MCF 10A (cell line): Measurements from ENCODE around the gene SORCS1. TPM values are rescaled to one million over a fixed set of nuclear protein-coding genes. Genes with fewer than 3 reads are reported as not detected.

Source experiments
- BruUV-seq: library from RNA; stranded (reverse); fragments of 400-500 nt; replicated peaks from 2 replicates; lab custom pipeline; 2021; lab: Mats Ljungman, UMichigan
- CTCF ChIA-PET: fragments of 300-600 bp; sonication (Branson Sonifier 250); formaldehyde crosslinking; extraction: SDS; loops from one replicate; lab custom pipeline; 2021; ENCODE audit warnings: antibody characterized with exemption, inconsistent platforms; lab: Yijun Ruan, JAX
- POLR2A ChIA-PET: fragments of 300-600, 350-650 bp; sonication (Branson Sonifier 250); formaldehyde crosslinking; extraction: SDS; loops from one replicate; lab custom pipeline; 2020; ENCODE audit warnings: antibody characterized with exemption, inconsistent platforms; lab: Yijun Ruan, JAX
- DNase-seq: peaks from one replicate; pipeline ENCODE4 v3.0.0-alpha.2; 2018; ENCODE audit not compliant: unreplicated experiment
- H3K27ac Mint-ChIP-seq: one replicate; pipeline ENCODE4 v1.8.0; 2022; ENCODE audit warnings: mild to moderate bottlenecking, low read depth, mixed read lengths; ENCODE audit not compliant: unreplicated experiment
- H3K27me3 Mint-ChIP-seq: one replicate; pipeline ENCODE4 v1.8.0; 2022; ENCODE audit warnings: mixed read lengths; ENCODE audit not compliant: insufficient read depth, unreplicated experiment
- H3K36me3 Mint-ChIP-seq: one replicate; pipeline ENCODE4 v1.8.0; 2022; ENCODE audit warnings: mild to moderate bottlenecking, moderate library complexity, mixed read lengths; ENCODE audit not compliant: insufficient read depth, unreplicated experiment
- H3K4me1 Mint-ChIP-seq: one replicate; pipeline ENCODE4 v1.8.0; 2022; ENCODE audit warnings: mixed read lengths; ENCODE audit not compliant: insufficient read depth, unreplicated experiment
- H3K4me3 Mint-ChIP-seq: one replicate; pipeline ENCODE4 v1.8.0; 2022; ENCODE audit warnings: mild to moderate bottlenecking, moderate library complexity, mixed read lengths; ENCODE audit not compliant: unreplicated experiment
- H3K9me3 Mint-ChIP-seq: one replicate; pipeline ENCODE4 v1.8.0; 2022; ENCODE audit warnings: mixed read lengths; ENCODE audit not compliant: unreplicated experiment
- CTCF ChIP-seq: fragments of 200-600 bp; IDR thresholded peaks from one replicate; pipeline ENCODE4 v1.8.0; 2022; ENCODE audit warnings: antibody characterized with exemption, mild to moderate bottlenecking; ENCODE audit not compliant: unreplicated experiment
- intact Hi-C: fragments of 100-400 bp; cut with micrococcal nuclease; formaldehyde crosslinking; loops from 2 replicates; pipeline ENCODE4 v1.14.1; 2022
- total RNA-seq: library from RNA; stranded (reverse); gene quantifications from 2 replicates; pipeline ENCODE4 v1.2.3, GENCODE V29; 2022

The SORCS1 gene
- total RNA-seq, 1 experiment from 2014 or later, result 0.54 TPM

- no peaks in the 10 kb centered on the region for H3K9me3 Mint-ChIP-seq
- no peaks in the 10 kb centered on the region for H3K27me3 Mint-ChIP-seq
- TF ChIP-seq CTCF, result no peak
- H3K4me1 Mint-ChIP-seq, result no peaks in the 10 kb centered on the region
- H3K27ac Mint-ChIP-seq, result no peak overlapping the region
- H3K4me3 Mint-ChIP-seq, result no peak overlapping the region
- intact Hi-C loops, result no loop called here
- no peaks in the 10 kb centered on the region for H3K36me3 Mint-ChIP-seq
- no peak for DNase-seq
- ChIA-PET CTCF (interaction anchor here (0.5 to 0.7 kb wide), 2 partner anchors 24 to 46 kb away, joined by 3 read pairs; no protein-coding TSS in a partner anchor), POLR2A (no interaction called here)
- no TSS peak for BruUV-seq
Observed at GRCh38 chr10:107139237-107139636, 25.3 kb downstream of the SORCS1 start.

GRCh38 chr10:107133656-107134055, 30.9 kb downstream of the SORCS1 start:
- intact Hi-C loops, result no loop called here
- Mint-ChIP-seq H3K27ac (no peak overlapping the region), H3K27me3 (no peaks in the 10 kb centered on the region), H3K4me3 (no peak overlapping the region), H3K9me3 (no peaks in the 10 kb centered on the region), H3K4me1 (no peaks in the 10 kb centered on the region), H3K36me3 (no peaks in the 10 kb centered on the region)
- TF ChIP-seq CTCF, result no peak
- no TSS peak for BruUV-seq
- ChIA-PET CTCF (no interaction called here), POLR2A (no interaction called here)
- DNase-seq, result no peak

- ChIA-PET POLR2A (no interaction called here), CTCF (no interaction called here)
- Mint-ChIP-seq H3K27ac (no peak overlapping the region), H3K4me1 (peaks cover 4% of the 10 kb centered on the region), H3K36me3 (no peaks in the 10 kb centered on the region), H3K4me3 (no peak overlapping the region), H3K9me3 (no peaks in the 10 kb centered on the region), H3K27me3 (no peaks in the 10 kb centered on the region)
- TF ChIP-seq CTCF, result no peak
- no TSS peak for BruUV-seq
- intact Hi-C loops, result no loop called here
- DNase-seq, result no peak
Observed at GRCh38 chr10:107129000-107129399, 35.5 kb downstream of the SORCS1 start.

GRCh38 chr10:107126512-107127065, 37.9 kb downstream of the SORCS1 start:
- Mint-ChIP-seq H3K36me3 (no peaks in the 10 kb centered on the region), H3K4me1 (peaks cover 4% of the 10 kb centered on the region), H3K9me3 (no peaks in the 10 kb centered on the region), H3K4me3 (no peak overlapping the region), H3K27ac (no peak overlapping the region), H3K27me3 (no peaks in the 10 kb centered on the region)
- DNase-seq, result no peak
- no peak for TF ChIP-seq CTCF
- ChIA-PET POLR2A (no interaction called here), CTCF (no interaction called here)
- BruUV-seq, result no TSS peak
- intact Hi-C loops, result no loop called here
